GOT3 (cell line): ENCODE data around the gene CUL1.

ENCODE experiments used
- DNase-seq: peaks from one replicate; lab custom pipeline; 2025; ENCODE audit warnings: mixed read lengths; lab: John Stamatoyannopoulos, UW

CUL1 gene

DNA sequence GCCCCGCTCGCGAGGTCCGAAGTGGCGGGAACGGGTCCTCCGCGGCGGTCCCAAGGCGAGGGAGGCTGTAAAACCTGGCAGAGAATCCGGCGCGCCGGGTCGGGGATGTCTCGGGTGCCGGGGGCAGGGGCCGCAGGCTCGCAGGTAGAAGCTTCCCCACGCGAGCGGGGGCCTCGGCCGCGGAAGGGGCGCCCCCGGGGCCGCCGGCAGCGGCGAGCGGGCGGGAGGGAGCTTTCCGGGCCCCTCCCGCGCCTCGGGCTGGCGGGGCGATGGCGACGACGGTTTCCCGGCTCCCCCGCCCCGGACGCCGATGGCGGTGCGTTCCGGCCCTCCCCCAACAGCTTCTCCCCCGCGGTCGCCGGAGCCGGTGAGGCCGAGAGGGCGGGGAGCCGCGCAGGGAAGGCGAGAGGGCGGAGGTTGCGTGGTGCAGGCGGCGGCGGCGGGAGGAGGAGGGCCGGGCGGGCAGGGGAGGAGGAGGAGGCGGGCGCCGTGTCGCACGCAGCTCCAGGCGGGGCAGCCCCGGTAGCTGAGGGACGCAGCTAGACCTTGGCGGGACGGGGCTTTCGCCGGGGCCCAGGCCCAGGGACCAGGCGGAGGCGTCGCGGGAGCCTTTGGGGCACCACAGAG is at the start of gene CUL1:
Gene CUL1, plus strand, starts transcription at position 507 of the 627 bp plus-strand sequence. CDS start 31,220 bp downstream, outside the sequence.
- peak; percentile 38 for DNase-seq

DNA sequence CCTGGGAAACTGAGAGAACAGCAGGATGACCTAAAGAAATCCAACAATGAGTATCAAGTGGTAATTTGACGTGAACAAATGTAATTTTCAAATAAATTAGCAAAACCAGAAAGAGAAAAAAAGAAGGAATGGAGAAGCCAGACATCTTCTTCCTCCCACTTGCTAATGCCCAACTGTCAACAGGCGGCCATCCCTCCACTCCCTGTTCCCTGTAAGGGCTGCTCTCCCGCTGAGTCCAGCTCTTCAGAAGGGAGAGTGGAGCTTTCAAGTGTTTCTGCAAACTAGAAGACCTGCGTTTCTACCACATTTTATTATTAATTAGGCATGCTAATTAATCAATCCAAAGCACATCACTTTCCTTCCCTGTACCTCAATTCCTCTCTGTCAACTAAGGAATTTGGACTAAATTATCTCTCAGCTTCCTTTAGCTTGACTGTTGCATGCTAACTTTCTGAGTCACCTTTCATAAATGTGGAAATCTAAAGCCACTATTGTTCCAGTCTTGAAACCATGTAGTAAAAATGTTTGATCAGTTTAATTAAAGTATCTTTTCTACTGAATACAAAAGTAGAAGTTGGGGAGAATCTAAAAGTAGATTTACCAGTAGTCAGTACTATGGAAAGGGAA is 48.4 kb upstream of the CUL1 start:
- DNase-seq: no peak

DNA sequence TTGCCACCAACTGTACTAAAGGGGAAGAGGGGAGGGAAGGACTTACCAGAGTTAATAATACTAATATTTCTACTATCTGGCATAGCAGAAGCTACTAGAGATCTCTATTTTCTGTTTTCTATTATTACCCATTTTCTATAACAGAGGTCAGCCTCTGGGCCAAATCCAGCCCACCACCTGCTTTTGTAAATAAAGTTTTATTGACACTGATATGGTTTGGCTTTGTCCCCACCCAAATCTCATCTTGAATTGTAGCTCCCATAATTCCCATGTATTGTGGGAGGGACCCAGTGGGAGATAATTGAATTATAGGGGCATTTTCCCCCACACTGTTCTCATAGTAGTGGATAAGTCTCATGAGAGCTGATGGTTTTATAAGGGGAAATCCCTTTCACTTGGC is 45.9 kb upstream of the CUL1 start:
- no peak for DNase-seq

DNA sequence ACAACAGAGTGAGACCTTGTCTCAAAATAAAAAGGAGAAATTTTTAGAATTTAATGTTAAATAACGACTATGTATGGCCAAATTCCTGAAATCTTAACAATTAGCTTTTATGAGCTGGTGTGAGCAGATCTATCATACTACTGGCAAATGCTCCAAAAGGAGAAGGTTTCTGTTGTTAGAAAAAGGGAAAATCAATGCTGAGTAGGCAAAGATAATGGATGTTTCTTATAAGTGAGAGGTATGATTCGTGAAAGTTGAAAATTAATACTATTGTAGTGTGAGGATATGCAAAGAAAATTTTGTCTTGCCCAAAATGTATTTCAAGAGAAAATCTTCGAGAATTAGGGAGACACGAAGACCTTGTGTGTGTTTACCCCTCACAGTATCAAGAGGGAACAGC is 40.8 kb upstream of the CUL1 start:
- DNase-seq: no peak

DNA sequence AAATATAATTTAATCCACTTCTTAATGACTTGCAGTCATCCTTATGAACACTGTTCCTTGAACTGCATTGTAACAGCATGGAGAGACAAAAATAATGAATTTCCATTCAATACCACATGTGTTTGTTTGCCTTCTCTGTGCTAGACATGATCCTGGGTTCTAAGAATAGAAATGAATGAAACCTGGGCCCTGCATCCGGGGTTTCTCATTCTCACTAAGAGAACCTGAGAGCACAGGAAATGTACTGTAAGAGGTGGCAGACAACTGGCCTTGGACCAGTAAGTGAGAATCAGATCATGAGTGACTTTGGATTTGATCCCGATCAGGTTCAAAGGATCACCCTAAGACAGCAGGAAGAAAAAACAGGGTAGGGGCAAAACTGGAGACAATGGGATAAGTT is 37.2 kb upstream of the CUL1 start:
- no peak for DNase-seq

DNA sequence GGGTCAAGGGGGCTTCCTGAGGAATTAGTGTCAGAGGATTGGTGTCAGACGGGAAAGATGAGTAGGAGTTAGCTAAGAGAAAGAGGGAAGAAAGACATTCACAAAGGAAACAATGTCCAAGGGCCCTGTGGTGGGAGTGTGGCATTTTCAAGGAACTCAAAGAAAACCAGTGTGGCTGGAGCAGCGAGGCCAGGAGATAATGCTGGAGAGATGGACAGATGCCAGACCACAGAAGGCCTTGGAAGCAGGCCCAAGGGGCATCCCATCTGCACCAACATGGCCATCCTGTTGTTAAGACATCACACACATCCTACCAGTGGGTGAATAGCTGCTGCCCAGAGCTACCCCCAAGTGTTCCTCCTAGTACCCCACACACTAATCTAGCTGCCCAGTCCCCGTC is 36.1 kb upstream of the CUL1 start:
- DNase-seq: no peak

DNA sequence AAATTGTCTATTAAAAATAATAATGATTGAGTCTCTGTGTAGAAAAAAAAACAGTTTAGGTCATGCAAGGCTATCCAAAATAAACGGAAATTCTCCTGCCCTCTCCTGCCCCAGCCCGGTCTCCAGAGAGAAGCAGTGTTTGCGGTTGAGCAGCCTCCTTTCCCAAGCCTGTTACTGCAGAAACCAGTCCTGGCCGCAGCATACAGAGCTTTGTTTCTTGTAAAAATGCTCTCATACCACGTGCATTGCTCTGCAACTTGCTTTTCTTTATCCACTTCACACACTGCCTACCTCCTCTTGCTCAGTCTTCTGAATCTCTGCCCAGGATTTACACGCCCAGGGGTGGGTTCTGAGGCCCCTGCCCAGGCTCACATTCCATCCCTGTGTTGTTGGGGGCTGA is 34.4 kb upstream of the CUL1 start:
- DNase-seq: peak; percentile 5

DNA sequence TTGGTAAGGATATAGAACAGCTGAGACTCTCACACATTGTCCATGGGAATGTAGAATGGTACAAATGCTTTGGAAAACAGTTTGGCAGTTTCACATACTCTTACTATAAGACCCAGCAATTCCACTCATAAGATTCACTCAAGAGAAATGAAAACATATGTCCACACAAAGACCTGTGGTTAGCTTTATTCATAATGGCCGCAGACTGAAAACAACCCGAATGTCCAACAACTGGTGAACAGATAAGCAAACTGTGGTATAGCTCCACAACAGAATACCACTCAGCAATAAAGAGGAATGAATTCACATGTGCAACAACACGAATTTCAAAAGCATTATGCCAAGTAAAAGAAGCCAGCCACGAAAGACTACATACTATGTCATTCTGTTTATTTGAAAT is 33.5 kb upstream of the CUL1 start:
- no peak for DNase-seq

DNA sequence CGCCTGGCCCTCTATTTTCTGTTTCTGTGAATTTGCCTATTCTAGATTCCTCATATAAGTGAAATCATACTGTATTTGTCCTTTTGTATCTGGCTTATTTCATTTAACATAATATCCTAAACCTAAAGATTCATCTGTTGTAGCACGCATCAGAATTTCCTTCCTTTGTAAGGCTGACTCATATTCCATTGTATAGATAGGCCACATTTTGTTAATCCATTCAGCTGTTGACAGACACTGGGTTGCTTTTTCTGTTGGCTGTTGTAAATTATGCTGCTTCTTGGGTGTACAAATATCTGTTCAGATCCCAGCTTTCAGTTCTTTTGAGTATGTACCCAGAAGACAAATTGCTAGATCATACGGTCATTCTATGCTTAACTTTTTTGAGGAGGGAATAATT is 28.8 kb upstream of the CUL1 start:
- DNase-seq: no peak

DNA sequence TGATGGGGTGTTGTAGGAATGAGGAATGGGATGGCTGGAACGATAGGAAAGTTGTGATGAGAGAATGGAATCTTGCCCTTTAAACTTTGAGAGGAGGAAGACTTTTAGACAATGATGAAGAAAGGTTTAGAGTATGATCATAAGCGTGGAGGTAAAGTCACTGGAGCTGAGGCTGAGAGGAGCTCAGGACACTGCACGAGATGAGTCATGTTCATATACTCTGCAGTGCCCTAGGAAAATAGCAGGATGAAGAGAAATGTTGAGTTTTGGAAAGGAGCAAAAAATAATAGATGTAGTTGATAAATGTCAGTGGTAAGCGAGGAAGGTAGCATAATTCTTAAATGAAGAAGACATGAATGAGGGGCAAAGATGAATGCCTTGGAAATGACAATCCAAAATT is 28.3 kb upstream of the CUL1 start:
- DNase-seq: no peak

DNA sequence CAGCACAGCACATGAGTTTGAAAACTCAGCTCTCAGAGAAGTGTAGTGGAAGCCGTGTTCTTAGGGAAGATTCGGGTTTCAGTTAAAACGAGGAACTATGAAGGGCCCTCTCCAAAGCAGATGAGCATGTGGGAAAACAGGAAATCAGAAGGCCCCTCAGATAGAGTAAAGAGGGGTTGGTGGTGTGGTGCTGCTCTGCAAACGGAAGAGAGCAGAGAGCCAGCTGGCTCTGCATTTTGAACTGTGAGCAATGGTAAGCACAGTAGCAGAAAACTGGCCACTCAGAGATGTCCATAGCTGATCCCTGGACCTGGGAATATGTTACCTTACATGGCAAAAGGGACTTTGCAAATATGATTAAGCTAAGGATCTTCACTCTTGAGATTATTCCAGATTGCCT is 27.9 kb upstream of the CUL1 start:
- no peak for DNase-seq

DNA sequence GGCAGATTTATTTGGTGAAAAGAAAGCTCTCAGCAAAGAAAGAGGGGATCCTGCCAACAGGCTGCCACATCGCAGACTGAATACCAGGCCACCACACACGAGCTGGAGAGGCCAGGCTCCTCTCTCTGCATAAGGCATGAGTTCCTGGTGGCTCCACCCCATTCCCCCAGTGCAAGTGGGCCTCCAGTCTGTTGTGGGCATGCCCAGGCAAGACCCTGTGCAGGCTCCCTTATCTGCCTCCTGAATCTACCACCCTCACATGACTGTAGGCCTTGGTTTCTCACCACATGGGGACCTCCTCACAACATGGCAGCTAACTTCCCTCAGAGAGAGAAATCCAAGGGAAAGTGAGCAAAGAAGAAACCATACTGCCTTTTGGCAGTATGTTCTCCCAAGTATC is 26.7 kb upstream of the CUL1 start:
- no peak for DNase-seq

DNA sequence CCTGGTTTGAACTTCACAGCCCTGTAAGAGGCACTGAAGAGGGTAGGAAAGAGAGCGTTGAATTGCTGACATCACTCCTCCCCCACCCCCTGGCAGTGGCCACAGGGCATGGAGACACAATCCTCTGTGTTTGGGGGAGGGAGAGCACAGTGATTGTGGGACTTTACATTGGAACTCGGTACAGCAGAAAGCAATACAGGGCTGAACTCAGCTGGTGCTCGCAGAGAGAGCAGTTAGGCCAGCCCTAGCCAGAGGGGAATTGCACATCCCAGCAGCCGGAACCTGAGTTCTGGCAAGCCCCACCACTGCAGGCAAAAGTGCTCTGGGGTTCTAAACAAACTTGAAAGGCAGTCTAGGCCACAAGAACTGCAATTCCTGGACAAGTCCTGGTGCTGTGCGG is 24.0 kb upstream of the CUL1 start:
- no peak for DNase-seq

DNA sequence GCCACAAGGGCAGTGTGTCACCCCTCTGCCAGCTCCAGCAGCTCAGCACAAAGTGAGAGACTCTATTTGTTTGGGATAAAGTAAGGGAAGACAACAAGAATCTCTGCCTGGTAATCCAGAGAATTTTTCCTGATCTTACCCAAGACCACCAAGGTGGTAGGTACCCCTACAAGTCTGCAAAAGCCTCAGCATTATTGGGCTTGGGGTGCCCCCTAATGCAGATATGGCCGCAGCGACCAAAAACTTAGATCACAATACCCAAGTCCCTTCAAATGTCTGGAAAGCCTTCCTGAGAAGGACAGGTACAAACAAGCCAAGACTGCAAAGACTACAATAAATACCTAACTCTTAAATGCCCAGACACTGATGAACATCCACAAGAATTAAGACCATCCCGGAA is 22.4 kb upstream of the CUL1 start:
- no peak for DNase-seq

DNA sequence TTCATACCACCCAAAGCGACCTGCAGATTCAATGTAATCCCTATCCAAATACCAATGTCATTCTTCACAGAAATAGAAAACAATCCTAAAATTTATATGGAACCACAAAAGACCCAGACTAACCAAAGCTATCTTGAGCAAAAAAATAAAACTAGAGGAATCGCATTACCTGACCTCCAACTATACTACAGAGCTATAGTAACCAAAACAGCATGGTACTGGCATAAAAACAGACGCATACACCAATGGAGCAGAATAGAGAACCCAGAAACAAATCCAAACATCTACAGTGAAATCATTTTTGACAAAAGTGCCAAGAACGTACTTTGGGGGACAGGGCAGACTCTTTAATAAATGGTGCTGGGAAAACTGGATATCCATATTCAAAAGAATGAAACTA is 16.9 kb upstream of the CUL1 start:
- no peak for DNase-seq

DNA sequence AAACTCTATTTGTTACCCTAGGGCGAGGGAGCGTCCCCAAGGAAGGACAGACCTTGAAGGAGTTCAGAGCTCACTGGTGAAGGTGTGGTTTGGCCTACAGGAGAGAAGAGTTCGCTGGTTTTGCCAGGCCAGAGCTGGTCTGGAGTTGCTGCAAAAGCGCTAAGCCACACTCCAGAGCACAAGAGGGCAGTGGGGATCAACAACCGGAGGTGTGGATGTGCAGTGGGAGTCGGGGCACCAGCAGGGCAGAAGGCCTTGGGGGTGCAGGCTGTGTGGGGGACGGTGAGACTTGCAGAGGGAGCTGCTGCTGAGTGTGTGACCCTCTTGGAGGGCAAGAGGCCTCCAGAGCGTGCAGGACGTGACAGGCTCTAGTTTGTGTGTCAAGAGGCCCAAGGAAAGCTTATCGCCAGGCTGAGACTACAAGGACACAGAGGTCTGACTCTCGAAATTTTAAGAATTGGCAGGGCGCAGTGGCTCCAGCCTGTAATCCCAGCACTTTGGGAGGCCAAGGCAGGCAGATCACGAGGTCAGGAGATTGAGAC is 14.3 kb upstream of the CUL1 start:
- no peak for DNase-seq

DNA sequence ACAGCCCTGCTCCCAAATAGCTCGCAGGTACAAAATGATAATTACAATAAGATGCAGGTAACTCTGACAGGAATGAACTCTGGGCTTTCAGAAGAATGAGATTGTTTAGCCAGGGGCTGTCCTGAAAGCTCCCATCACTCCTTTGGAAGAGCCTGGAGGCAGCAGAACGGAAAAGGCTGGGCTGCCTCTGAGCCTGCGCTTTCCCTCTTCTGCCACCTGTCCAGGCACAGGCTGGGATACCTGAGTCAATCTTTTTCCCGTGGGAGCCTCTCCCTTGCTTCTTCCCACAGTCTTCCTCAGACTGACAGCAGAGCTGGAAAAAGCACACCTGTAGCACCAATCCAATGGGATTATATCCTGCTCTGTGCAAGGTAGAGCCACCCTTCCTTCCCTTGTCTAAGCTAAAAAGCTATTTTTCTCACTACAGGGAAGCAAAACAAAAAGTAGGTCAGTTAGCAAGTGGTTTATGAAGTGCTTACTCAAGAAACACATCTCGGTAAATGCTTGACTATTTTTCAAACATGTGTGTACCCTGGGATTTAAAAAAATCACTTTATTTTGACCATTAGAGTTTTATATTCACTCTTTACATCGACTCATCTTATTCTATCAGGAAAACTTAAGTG is 12.3 kb upstream of the CUL1 start:
- no peak for DNase-seq

DNA sequence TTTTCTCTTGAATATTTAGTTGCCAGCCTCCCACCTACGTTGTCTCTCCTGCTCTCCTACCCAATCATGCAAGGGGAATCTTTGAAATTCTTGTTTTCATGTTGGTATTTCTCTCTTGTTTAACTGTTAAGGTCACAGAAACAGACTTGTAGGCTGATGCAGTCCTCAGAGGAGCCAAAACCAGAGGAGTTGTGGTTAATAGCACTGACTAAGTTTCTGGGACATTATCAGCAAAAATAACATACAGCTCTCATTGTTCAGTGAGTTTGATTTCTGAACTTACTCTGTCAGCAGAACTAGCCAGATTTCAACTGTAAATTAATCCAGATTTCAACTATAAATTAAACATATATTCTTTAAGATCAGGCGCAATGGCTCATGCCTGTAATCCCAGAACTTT is 11.1 kb upstream of the CUL1 start:
- no peak for DNase-seq

DNA sequence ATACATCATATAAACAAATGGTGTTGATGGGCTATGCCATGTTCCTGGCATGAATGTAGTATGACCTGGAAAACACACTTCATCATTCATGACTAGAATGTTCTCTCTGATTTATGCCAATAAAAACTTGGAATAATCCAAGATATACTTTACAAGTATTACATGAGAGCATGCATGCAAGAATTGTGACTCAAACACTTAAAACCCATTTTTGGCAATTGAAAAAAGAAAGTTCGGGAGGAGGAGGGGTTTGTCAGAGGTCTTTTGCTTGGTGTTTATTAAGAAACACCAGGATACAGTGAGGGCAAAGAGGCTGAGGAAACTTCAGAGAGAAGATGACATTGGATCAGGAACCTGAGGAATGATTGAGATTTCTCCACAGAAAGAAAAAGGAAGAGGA is 10.2 kb upstream of the CUL1 start:
- no peak for DNase-seq

DNA sequence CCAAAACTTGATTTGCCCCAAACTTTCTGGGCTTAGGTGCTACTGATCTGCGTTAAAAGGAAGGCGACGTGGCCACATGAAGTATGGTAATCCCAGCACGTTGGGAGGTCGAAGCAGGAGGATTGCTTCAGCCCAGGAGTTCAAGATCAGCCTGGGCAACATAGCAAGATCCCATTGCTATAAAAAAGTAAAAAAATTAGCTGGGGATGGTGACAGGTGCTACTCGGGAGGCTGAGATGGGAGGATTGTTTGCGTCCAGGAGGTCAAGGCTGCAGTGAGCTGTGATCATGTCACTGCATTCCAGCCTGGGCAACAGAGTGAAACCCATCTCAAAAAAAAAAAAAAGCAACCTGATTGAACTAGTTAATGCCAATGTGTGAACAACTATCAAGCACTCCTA is 5.1 kb upstream of the CUL1 start:
- DNase-seq: no peak

DNA sequence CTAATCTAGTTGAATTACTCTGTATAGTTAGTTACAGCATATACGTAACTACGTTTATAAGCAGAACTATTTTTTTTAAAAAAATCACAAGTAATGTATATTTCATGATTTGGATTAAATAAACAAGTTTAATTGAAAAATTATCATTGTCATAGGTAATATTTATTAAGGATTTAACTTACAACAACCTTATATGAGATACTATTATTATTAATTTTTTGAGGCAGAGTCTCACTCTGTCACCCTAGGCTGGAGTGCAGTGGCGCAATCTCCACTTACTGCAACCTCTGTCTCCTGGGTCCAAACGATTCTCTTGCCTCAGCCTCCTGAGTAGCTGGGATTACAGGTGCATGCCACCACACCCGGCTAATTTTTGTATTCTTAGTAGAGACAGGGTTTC is 4.1 kb upstream of the CUL1 start:
- no peak for DNase-seq

DNA sequence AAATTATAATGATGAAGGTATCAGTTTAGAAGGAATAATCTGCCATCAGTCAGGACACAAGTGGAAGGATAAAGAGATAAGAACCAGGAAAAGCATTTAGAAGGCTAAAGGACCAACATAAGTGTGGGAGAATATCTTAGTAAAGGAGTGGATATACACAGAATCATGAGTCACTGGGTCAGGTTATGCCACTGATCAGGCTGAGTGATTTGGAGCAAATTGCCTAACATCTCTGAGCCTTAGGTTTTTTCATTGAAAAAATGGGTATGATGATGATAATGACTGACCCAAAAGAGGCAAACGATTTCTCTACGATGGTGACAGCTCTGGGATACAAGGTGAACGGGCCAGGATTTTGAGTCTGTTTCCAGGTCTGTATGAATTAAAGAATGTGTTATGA is 2.8 kb upstream of the CUL1 start:
- DNase-seq: no peak

DNA sequence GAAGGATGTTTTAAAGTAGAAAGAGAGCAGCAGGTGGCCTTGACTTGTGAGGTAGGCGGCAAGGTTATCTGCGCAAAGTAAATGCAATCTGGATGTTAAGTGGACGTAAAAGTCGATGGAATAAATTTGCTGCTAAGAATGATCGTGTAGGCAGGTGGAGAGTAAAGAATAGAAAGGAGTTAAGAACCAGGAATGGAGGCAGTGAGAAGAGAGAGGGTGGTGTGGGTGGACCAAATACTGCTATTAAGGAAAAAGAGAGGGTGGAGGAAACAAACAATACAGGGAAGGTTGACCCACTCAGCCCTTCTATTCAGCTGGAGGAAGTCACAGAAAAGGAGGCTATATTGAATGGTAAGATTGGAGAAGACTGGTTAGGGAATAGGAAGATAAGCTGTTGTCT is 1.9 kb upstream of the CUL1 start:
- no peak for DNase-seq
